ENCODE measurements around the gene SBK1.

DNA sequence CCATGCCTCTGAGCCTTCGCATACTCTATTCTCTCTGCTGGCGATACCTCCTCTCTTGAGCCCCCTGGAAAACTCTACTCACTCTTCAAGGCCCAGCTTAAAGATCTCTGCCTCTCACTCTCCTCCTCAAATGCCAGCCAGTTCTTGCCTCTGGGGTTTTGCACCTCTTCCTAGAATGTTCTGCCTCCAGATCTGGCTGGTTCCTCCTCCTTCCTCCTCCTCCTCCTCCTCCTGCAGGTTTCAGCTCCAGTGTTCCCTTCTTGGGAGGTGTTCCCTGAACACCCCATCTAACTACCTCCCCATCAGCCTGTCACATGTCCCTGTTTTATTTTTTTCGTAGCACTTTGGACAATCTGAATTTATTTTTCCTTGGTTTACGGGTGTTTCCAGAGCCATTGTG, 35.1 kb upstream of the SBK1 start:
- no peak for TF ChIP-seq REST (IDR thresholded peaks at IDR 0.05; ENCODE audit: insufficient read depth in 1 of 2, low read depth in 2 of 2, low read length in 2 of 2)
- no peak for TF ChIP-seq POLR2AphosphoS5 (IDR thresholded peaks at IDR 0.05; ENCODE audit: low read depth, low read length)
- TF ChIP-seq SIN3A (IDR thresholded peaks at IDR 0.05; ENCODE audit: borderline replicate concordance, insufficient read depth, low read length) = no peak
- TF ChIP-seq FOXP2 (optimal IDR thresholded peaks at IDR 0.05; ENCODE audit: borderline replicate concordance, extremely low read depth, extremely low read length, insufficient read depth) = no peak

Data from PFSK-1 (cell line).